Esophagus muscularis mucosa (tissue), 4 donors: Measurements from ENCODE around the gene C1QTNF1.

Experiments
- CTCF ChIP-seq, 3 experiments: fragments of 200-600 bp in 2 of 3; fragments of 450-650 bp in 1 of 3; sonication (generic) in 2 of 3; IDR thresholded peaks; one replicate each; pipeline ENCODE4 v1.5.1; 2017 to 2019; ENCODE audit warnings: antibody characterized with exemption in 3 of 3, mild to moderate bottlenecking in 2 of 3, moderate library complexity in 1 of 3
- EP300 ChIP-seq: sonication (generic); formaldehyde crosslinking; IDR thresholded peaks from one replicate; pipeline ENCODE4 v1.6.1; 2017; ENCODE audit warnings: antibody characterized with exemption
- POLR2A ChIP-seq: fragments of 450-650 bp; IDR thresholded peaks from one replicate; pipeline ENCODE4 v1.6.1; 2017; ENCODE audit warnings: antibody characterized with exemption, moderate library complexity, mild to moderate bottlenecking, low read depth
- POLR2AphosphoS5 ChIP-seq, 2 donors: sonication (generic); formaldehyde crosslinking; IDR thresholded peaks; one replicate each; pipeline ENCODE4 v1.6.1; 2017; ENCODE audit warnings: antibody characterized with exemption in 2 of 2

- no peak for TF ChIP-seq CTCF (IDR thresholded peaks at IDR 0.05)
- no peak for TF ChIP-seq POLR2A
- TF ChIP-seq EP300, result no peak
- no peak for TF ChIP-seq POLR2AphosphoS5 (IDR thresholded peaks at IDR 0.05)
These were observed 4.0 kb downstream of the C1QTNF1 start for GRCh38 chr17:79027925-79028491.
